ENCODE data around the gene LTBP2.

LTBP2 gene

GRCh38 chr14:74495356-74495755 lies 116.7 kb downstream of the LTBP2 start:
- H3K4me3 ChIP-seq (ENCODE audit: low read length): no peak overlapping the region
- DNase-seq (ENCODE audit: low read depth): no peak
- TF ChIP-seq CTCF (conservative IDR thresholded peaks at IDR 0.05; ENCODE audit: low read depth, low read length): no peak

GRCh38 chr14:74493343-74494261 lies 118.4 kb downstream of the LTBP2 start, which contains the start of gene ISCA2:
ISCA2 (plus strand) TSS chr14:74493765; CDS start chr14:74493775, 10 bp downstream.
- no peak for TF ChIP-seq CTCF (conservative IDR thresholded peaks at IDR 0.05; ENCODE audit: low read depth, low read length)
- H3K4me3 ChIP-seq (ENCODE audit: low read length): peak within 1 kb of the TSS; percentile 99
- peak; percentile 97 for DNase-seq (ENCODE audit: low read depth)

GRCh38 chr14:74492776-74493342 lies 119.2 kb downstream of the LTBP2 start, which contains the start of gene NPC2:
NPC2 (minus strand) TSS chr14:74493305; CDS start chr14:74493274, 31 bp downstream.
- no peak for DNase-seq (ENCODE audit: low read depth)
- peak within 1 kb of the TSS; percentile 99 for H3K4me3 ChIP-seq (ENCODE audit: low read length)
- TF ChIP-seq CTCF (conservative IDR thresholded peaks at IDR 0.05; ENCODE audit: low read depth, low read length): no peak

- H3K4me3 ChIP-seq (ENCODE audit: low read length): peak overlapping the region; percentile 87
- DNase-seq (ENCODE audit: low read depth): no peak
- peak; percentile 25 for TF ChIP-seq CTCF (conservative IDR thresholded peaks at IDR 0.05; ENCODE audit: low read depth, low read length)
Measured at GRCh38 chr14:74491956-74492775, 119.9 kb downstream of the LTBP2 start.

GRCh38 chr14:74490486-74490885 lies 121.6 kb downstream of the LTBP2 start:
- no peak for DNase-seq (ENCODE audit: low read depth)
- no peak overlapping the region for H3K4me3 ChIP-seq (ENCODE audit: low read length)
- TF ChIP-seq CTCF (conservative IDR thresholded peaks at IDR 0.05; ENCODE audit: low read depth, low read length): no peak

GRCh38 chr14:74488786-74489397 lies 123.1 kb downstream of the LTBP2 start:
- no peak overlapping the region for H3K4me3 ChIP-seq (ENCODE audit: low read length)
- peak; percentile 67 for DNase-seq (ENCODE audit: low read depth)
- no peak for TF ChIP-seq CTCF (conservative IDR thresholded peaks at IDR 0.05; ENCODE audit: low read depth, low read length)
